Measurements from ENCODE around the gene SCNN1A.

- TF ChIP-seq SUZ12 (IDR thresholded peaks at IDR 0.05; ENCODE audit: extremely low read depth, insufficient read depth, insufficient read length) (no peak), ZNF274 (IDR thresholded peaks at IDR 0.05; ENCODE audit: low read depth, low read length) (no peak), YY1 (IDR thresholded peaks at IDR 0.05; ENCODE audit: insufficient read depth, insufficient read length) (peak; percentile 28)
Measured at GRCh38 chr12:6423267-6424007, 48.1 kb upstream of the SCNN1A start.

Data from NT2/D1 (cell line).